HCT116 (cell line): ENCODE data around the gene ZNF529. TPM values are rescaled to one million over a fixed set of nuclear protein-coding genes. Genes with fewer than 3 reads are reported as not detected.
"Not testable (repeated sequence)": the region's sequence is repeated elsewhere in the genome, so short reads cannot be mapped to it uniquely, and the experiment has no call there.

Experiments used
- ATAC-seq: fragments of 200-7000 bp; cut with Tn5 transposase; 2 replicates; pipeline ENCODE4 v1.9.1; 2020; ENCODE audit warnings: mild to moderate bottlenecking, moderate library complexity
- BruUV-seq: library from RNA; stranded (reverse); fragments of 400-500 nt; replicated peaks from 2 replicates; lab custom pipeline; 2021; lab: Mats Ljungman, UMichigan
- CTCF ChIA-PET: fragments of 300-600 bp; sonication (Branson Sonifier 250); formaldehyde crosslinking; loops from one replicate; lab custom pipeline; 2021; ENCODE audit warnings: antibody characterized with exemption; lab: Charles Lee
- POLR2A ChIA-PET: fragments of 300-600, 350-600 bp; sonication (Branson Sonifier 250); formaldehyde crosslinking; loops from one replicate; lab custom pipeline; 2021; ENCODE audit warnings: antibody characterized with exemption; lab: Charles Lee
- RAD21 ChIA-PET, 2 experiments: fragments of 300-600 bp; sonication (Branson Sonifier 250); formaldehyde crosslinking; loops; one replicate each; lab custom pipeline; 2023; ENCODE audit warnings: low total read pairs in 2 of 2; ENCODE audit not compliant: uncharacterized antibody in 2 of 2, unreplicated experiment in 2 of 2, low non-redundant PET in 1 of 2; lab: Charles Lee
- DNase-seq: peaks from one replicate; pipeline ENCODE4 v3.0.0-alpha.2; 2010; ENCODE audit warnings: low read depth, low spot score
- H2AFZ ChIP-seq: fragments of 200-600 bp; shearing (Covaris generic), sonication (generic); 2 replicates; pipeline ENCODE4 v1.6.1; 2017; ENCODE audit warnings: low read depth, mixed run types, mixed read lengths, antibody characterized with exemption, low read length; ENCODE audit not compliant: poor library complexity, severe bottlenecking
- H3K27ac ChIP-seq: 2 replicates; pipeline ENCODE4 v1.5.1; 2012; ENCODE audit warnings: low read depth, low read length
- H3K27me3 ChIP-seq: fragments of 200-600 bp; sonication (generic); 2 replicates; pipeline ENCODE4 v1.6.1; 2016; ENCODE audit warnings: mixed run types, low read length, mixed read lengths; ENCODE audit not compliant: insufficient read depth
- H3K36me3 ChIP-seq, 2 experiments: fragments of 200-500 bp in 1 of 2; fragments of 200-600 bp in 1 of 2; sonication (Bioruptor generic) in 1 of 2; sonication (generic) in 1 of 2; 2 replicates each; pipeline versions ENCODE4 v1.5.1 to v1.6.1; 2014 to 2016; ENCODE audit warnings: low read length in 2 of 2, inconsistent platforms in 1 of 2, mixed read lengths in 1 of 2, mixed run types in 1 of 2; ENCODE audit not compliant: insufficient read depth in 2 of 2, control insufficient read depth in 1 of 2
- H3K4me1 ChIP-seq, 2 experiments: fragments of 200-600 bp in 1 of 2; sonication (generic) in 1 of 2; 2 replicates each; pipeline versions ENCODE4 v1.5.1 to v1.6.1; 2012 to 2017; ENCODE audit warnings: low read length in 2 of 2, inconsistent platforms in 1 of 2, mild to moderate bottlenecking in 1 of 2, mixed read lengths in 1 of 2, mixed run types in 1 of 2, moderate library complexity in 1 of 2; ENCODE audit not compliant: insufficient read depth in 2 of 2, control insufficient read depth in 1 of 2
- H3K4me2 ChIP-seq: fragments of 200-600 bp; sonication (generic); 2 replicates; pipeline ENCODE4 v1.6.1; 2017; ENCODE audit warnings: mixed run types, low read length, mixed read lengths
- H3K4me3 ChIP-seq, 2 experiments: fragments of 200-600 bp in 1 of 2; sonication (generic) in 1 of 2; replicated peaks in 1 of 2; 2 replicates each; pipeline ENCODE4 v1.5.1; 2011 to 2016; ENCODE audit warnings: low read length in 2 of 2, control low read depth in 1 of 2, low read depth in 1 of 2, mild to moderate bottlenecking in 1 of 2, mixed read lengths in 1 of 2, mixed run types in 1 of 2
- H3K79me2 ChIP-seq: fragments of 200-600 bp; sonication (generic); 2 replicates; pipeline ENCODE4 v1.6.1; 2017; ENCODE audit warnings: mild to moderate bottlenecking, mixed run types, low read length, moderate library complexity, mixed read lengths; ENCODE audit not compliant: insufficient read depth
- H3K9ac ChIP-seq: fragments of 200-600 bp; sonication (generic); 2 replicates; pipeline ENCODE4 v1.6.1; 2016; ENCODE audit warnings: low read length, mixed read lengths
- H3K9me2 ChIP-seq: fragments of 200-600 bp; sonication (generic), shearing (Covaris generic); 2 replicates; pipeline ENCODE4 v1.6.1; 2017; ENCODE audit warnings: mixed run types, mild to moderate bottlenecking, moderate library complexity; ENCODE audit not compliant: insufficient read depth
- H3K9me3 ChIP-seq, 2 experiments: fragments of 200-500 bp in 1 of 2; fragments of 200-600 bp in 1 of 2; sonication (Bioruptor generic) in 1 of 2; sonication (generic) in 1 of 2; 2 replicates each; pipeline ENCODE4 v1.6.1; 2014 to 2017; ENCODE audit warnings: low read length in 2 of 2, mixed read lengths in 2 of 2, inconsistent platforms in 1 of 2, low read depth in 1 of 2, mild to moderate bottlenecking in 1 of 2, mixed run types in 1 of 2, moderate library complexity in 1 of 2; ENCODE audit not compliant: control insufficient read depth in 1 of 2, insufficient read depth in 1 of 2
- H4K20me1 ChIP-seq: fragments of 200-600 bp; sonication (generic), shearing (Covaris generic); 2 replicates; pipeline ENCODE4 v1.6.1; 2017; ENCODE audit warnings: mixed run types, mild to moderate bottlenecking, moderate library complexity; ENCODE audit not compliant: insufficient read depth
- EZH2 ChIP-seq: fragments of 200-600 bp; sonication (generic); IDR thresholded peaks from 2 replicates; pipeline ENCODE4 v1.6.1; 2017; ENCODE audit warnings: antibody characterized with exemption, mixed run types
- POLR2AphosphoS5 ChIP-seq: IDR thresholded peaks from 2 replicates; pipeline ENCODE4 v1.6.1; 2011; ENCODE audit warnings: mild to moderate bottlenecking, low read depth, low read length, moderate library complexity
- SIN3A ChIP-seq: IDR thresholded peaks from 2 replicates; pipeline ENCODE4 v1.6.1; 2012; ENCODE audit warnings: low read depth
- intact Hi-C: fragments of 100-400 bp; cut with micrococcal nuclease; formaldehyde crosslinking; loops from 2 replicates; pipeline ENCODE4 v1.10.0; 2022
- total RNA-seq: library from RNA; stranded (reverse); gene quantifications from one replicate; pipeline ENCODE4 v1.2.1, GENCODE V29; 2021; ENCODE audit not compliant: unreplicated experiment
- TF ChIP-seq, protein P1 (sequence below), 3 experiments: fragments of 200-600 bp in 1 of 3; sonication (generic) in 1 of 3; IDR thresholded peaks in 2 of 3; conservative IDR thresholded peaks in 1 of 3; 2 replicates each; pipeline ENCODE4 v1.5.1; 2012 to 2017; ENCODE audit warnings: low read depth in 2 of 3, low read length in 2 of 3, antibody characterized with exemption in 1 of 3, borderline replicate concordance in 1 of 3, control low read depth in 1 of 3, mild to moderate bottlenecking in 1 of 3, mixed read lengths in 1 of 3, mixed run types in 1 of 3, moderate library complexity in 1 of 3; ENCODE audit not compliant: insufficient read depth in 1 of 3

Gene ZNF529
- total RNA-seq, 1 experiment from 2014 or later = 0.30 TPM

DNA sequence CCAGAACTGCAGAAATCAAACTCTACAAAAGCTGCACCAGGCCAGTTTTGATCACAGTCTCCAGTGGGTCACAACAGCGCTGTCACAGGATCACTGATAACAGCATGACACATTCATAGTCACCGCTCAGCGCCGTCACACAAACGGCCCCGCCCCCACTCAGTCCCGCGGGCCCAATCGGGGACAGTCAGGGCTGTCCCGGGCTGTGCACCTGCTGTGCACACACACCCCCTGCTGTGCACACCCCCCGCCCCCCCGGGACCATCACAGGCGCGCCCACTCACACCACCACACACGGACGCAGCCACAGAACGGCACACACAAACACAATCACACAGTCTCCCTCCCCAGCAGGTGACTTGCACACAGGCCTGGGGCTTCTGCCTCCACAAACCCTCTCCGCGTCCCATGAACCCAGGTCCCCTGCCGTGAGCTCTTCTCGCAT, 31.6 kb upstream of the ZNF529 start:
- DNase-seq = no peak
- no peak overlapping the region for H3K27ac ChIP-seq

DNA sequence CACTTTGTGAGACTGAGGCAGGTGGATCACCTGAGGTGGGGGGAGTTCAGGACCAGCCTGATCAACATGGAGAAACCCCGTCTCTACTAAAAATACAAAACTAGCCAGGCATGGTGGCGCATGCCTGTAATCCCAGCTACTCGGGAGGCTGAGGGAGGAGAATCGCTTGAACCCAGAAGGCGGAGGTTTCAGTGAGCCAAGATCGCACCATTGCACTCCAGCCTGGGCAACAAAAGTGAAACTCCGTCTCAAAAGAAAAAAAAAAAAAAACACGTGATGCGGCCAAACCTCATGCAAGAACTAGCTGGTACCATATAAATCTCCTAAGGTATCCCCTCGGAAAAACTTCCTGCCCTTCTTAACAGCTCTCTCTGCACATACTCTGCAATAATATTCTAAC, 29.6 kb upstream of the ZNF529 start:
- intact Hi-C loops, ATAC-seq, H3K4me3 ChIP-seq, CTCF ChIA-PET, H3K4me1 ChIP-seq, BruUV-seq, POLR2A ChIA-PET, H2AFZ ChIP-seq, H3K9me2 ChIP-seq, H4K20me1 ChIP-seq, H3K36me3 ChIP-seq, H3K79me2 ChIP-seq, H3K27ac ChIP-seq, H3K27me3 ChIP-seq, DNase-seq, H3K4me2 ChIP-seq, H3K9ac ChIP-seq, RAD21 ChIA-PET: not testable (repeated sequence)
- H3K9me3 ChIP-seq = peaks cover 7 to 12% of the 10 kb centered on the region in 2 experiments; a peak in 2 of 4 replicates

More for the DNA sequence above, 31.6 kb upstream of the ZNF529 start:
- Histone ChIP-seq H3K4me1 (no peaks in the 10 kb centered on the region), H3K36me3 (no peaks in the 10 kb centered on the region), H3K9ac (no peak overlapping the region), H3K4me3 (no peak overlapping the region), H3K9me3 (peaks cover 7 to 23% of the 10 kb centered on the region in 2 experiments; a peak in 2 of 4 replicates), H3K4me2 (no peak overlapping the region), H4K20me1 (no peaks in the 10 kb centered on the region), H2AFZ (no peak overlapping the region), H3K27me3 (no peaks in the 10 kb centered on the region), H3K9me2 (no peaks in the 10 kb centered on the region), H3K79me2 (no peaks in the 10 kb centered on the region)
- ATAC-seq = no peak
- CTCF ChIA-PET = no interaction called here
- BruUV-seq = no TSS peak
- TF ChIP-seq, protein P1, sequence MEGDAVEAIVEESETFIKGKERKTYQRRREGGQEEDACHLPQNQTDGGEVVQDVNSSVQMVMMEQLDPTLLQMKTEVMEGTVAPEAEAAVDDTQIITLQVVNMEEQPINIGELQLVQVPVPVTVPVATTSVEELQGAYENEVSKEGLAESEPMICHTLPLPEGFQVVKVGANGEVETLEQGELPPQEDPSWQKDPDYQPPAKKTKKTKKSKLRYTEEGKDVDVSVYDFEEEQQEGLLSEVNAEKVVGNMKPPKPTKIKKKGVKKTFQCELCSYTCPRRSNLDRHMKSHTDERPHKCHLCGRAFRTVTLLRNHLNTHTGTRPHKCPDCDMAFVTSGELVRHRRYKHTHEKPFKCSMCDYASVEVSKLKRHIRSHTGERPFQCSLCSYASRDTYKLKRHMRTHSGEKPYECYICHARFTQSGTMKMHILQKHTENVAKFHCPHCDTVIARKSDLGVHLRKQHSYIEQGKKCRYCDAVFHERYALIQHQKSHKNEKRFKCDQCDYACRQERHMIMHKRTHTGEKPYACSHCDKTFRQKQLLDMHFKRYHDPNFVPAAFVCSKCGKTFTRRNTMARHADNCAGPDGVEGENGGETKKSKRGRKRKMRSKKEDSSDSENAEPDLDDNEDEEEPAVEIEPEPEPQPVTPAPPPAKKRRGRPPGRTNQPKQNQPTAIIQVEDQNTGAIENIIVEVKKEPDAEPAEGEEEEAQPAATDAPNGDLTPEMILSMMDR (IDR thresholded peaks at IDR 0.05 in 2 of 3, conservative IDR thresholded peaks at IDR 0.05 in 1 of 3; ENCODE audit: borderline replicate concordance in 1 of 3, insufficient read depth in 1 of 3, low read depth in 2 of 3, low read length in 2 of 3) = no peak
- TF ChIP-seq SIN3A (no peak), EZH2 (no peak), POLR2AphosphoS5 (no peak)
- POLR2A ChIA-PET = no interaction called here
- RAD21 ChIA-PET = no interaction called here
- intact Hi-C loops = no loop called here
